GM23338 (cell line): ENCODE results near the gene DCTPP1. TPM values are rescaled to one million over a fixed set of nuclear protein-coding genes. Genes with fewer than 3 reads are reported as not detected.

Source experiments
- ATAC-seq: fragments of 200-7000 bp; cut with Tn5 transposase; 3 replicates; pipeline ENCODE4 v1.9.1; 2020
- DNase-seq: peaks from one replicate; pipeline ENCODE4 v3.0.0-alpha.2; 2015; ENCODE audit warnings: low spot score
- H2AFZ ChIP-seq: fragments of 200-600 bp; sonication (generic); 2 replicates; pipeline ENCODE4 v1.8.0; 2016; ENCODE audit warnings: antibody characterized with exemption, mild to moderate bottlenecking, moderate library complexity
- H3F3A ChIP-seq: fragments of 200-600 bp; sonication (generic); replicated peaks from 2 replicates; pipeline ENCODE4 v1.8.0; 2017; ENCODE audit warnings: antibody characterized with exemption, mixed run types, low read depth
- H3K27ac ChIP-seq: fragments of 200-600 bp; sonication (generic); 2 replicates; pipeline ENCODE4 v1.6.1; 2016; ENCODE audit warnings: low read depth
- H3K27me3 ChIP-seq: fragments of 200-600 bp; sonication (generic); 2 replicates; pipeline ENCODE4 v1.8.0; 2016; ENCODE audit warnings: mild to moderate bottlenecking, mixed run types, moderate library complexity; ENCODE audit not compliant: insufficient read depth
- H3K36me3 ChIP-seq: fragments of 200-600 bp; sonication (generic); 2 replicates; pipeline ENCODE4 v1.8.0; 2016; ENCODE audit warnings: mild to moderate bottlenecking; ENCODE audit not compliant: insufficient read depth
- H3K4me1 ChIP-seq: fragments of 200-600 bp; sonication (generic); 2 replicates; pipeline ENCODE4 v1.8.0; 2016; ENCODE audit warnings: mild to moderate bottlenecking, moderate library complexity; ENCODE audit not compliant: insufficient read depth
- H3K4me2 ChIP-seq: fragments of 200-600 bp; sonication (generic); 2 replicates; pipeline ENCODE4 v1.7.1; 2017; ENCODE audit warnings: mixed run types
- H3K4me3 ChIP-seq: fragments of 200-600 bp; sonication (generic); 2 replicates; pipeline ENCODE4 v1.6.1; 2016; ENCODE audit warnings: mixed run types
- H3K79me2 ChIP-seq: fragments of 200-600 bp; sonication (generic); replicated peaks from 2 replicates; pipeline ENCODE4 v1.8.0; 2017; ENCODE audit warnings: mild to moderate bottlenecking; ENCODE audit not compliant: insufficient read depth
- H3K9me2 ChIP-seq: fragments of 200-600 bp; sonication (generic); 2 replicates; pipeline ENCODE4 v1.8.0; 2017; ENCODE audit not compliant: insufficient read depth
- H4K20me1 ChIP-seq: fragments of 200-600 bp; sonication (generic); replicated peaks from 2 replicates; pipeline ENCODE4 v1.8.0; 2017; ENCODE audit warnings: mild to moderate bottlenecking; ENCODE audit not compliant: insufficient read depth
- H3K27ac Mint-ChIP-seq: 2 replicates; pipeline ENCODE4 v1.8.0; 2020; ENCODE audit warnings: inconsistent platforms, mild to moderate bottlenecking, moderate library complexity, mixed read lengths
- H3K27me3 Mint-ChIP-seq: 3 replicates; pipeline ENCODE4 v1.8.0; 2022; ENCODE audit warnings: low read depth, mild to moderate bottlenecking, moderate library complexity, mixed read lengths, inconsistent platforms; ENCODE audit not compliant: insufficient read depth, poor library complexity
- H3K36me3 Mint-ChIP-seq: 3 replicates; pipeline ENCODE4 v1.8.0; 2021; ENCODE audit warnings: low read depth, mild to moderate bottlenecking, inconsistent platforms, moderate library complexity, mixed read lengths
- H3K4me1 Mint-ChIP-seq: 3 replicates; pipeline ENCODE4 v1.8.0; 2020; ENCODE audit warnings: mild to moderate bottlenecking, inconsistent platforms, mixed read lengths
- H3K4me3 Mint-ChIP-seq: 3 replicates; pipeline ENCODE4 v1.8.0; 2021; ENCODE audit warnings: moderate library complexity, mild to moderate bottlenecking, inconsistent platforms, mixed read lengths
- H3K9me3 Mint-ChIP-seq: 3 replicates; pipeline ENCODE4 v1.8.0; 2020; ENCODE audit warnings: moderate library complexity, mild to moderate bottlenecking, inconsistent platforms, mixed read lengths
- CREB1 ChIP-seq: fragments of 250-450 bp; sonication (Bioruptor Pico); IDR thresholded peaks from 2 replicates; pipeline ENCODE4 v1.5.0; 2020; ENCODE audit warnings: low read depth, mild to moderate bottlenecking, moderate library complexity
- EZH2 ChIP-seq: fragments of 200-600 bp; sonication (generic); IDR thresholded peaks from one replicate; pipeline ENCODE4 v1.8.0; 2017; ENCODE audit warnings: antibody characterized with exemption, mild to moderate bottlenecking, low read depth; ENCODE audit not compliant: unreplicated experiment
- EZH2phosphoT487 ChIP-seq: fragments of 200-600 bp; sonication (generic); IDR thresholded peaks from one replicate; pipeline ENCODE4 v1.8.1; 2018; ENCODE audit warnings: antibody characterized with exemption; ENCODE audit not compliant: unreplicated experiment
- JUNB ChIP-seq: IDR thresholded peaks from one replicate; pipeline ENCODE4 v1.6.1; 2016; ENCODE audit warnings: antibody characterized with exemption; ENCODE audit not compliant: unreplicated experiment
- NANOG ChIP-seq: IDR thresholded peaks from 2 replicates; pipeline ENCODE4 v1.6.1; 2016; ENCODE audit warnings: antibody characterized with exemption, borderline replicate concordance
- POLR2AphosphoS5 ChIP-seq: IDR thresholded peaks from 2 replicates; pipeline ENCODE4 v1.6.1; 2016; ENCODE audit warnings: antibody characterized with exemption, low read depth
- STAT1 ChIP-seq: IDR thresholded peaks from one replicate; pipeline ENCODE4 v1.6.1; 2016; ENCODE audit warnings: antibody characterized with exemption; ENCODE audit not compliant: unreplicated experiment
- ZNF114 ChIP-seq: fragments of 250-450 bp; sonication (Bioruptor Pico); IDR thresholded peaks from 2 replicates; pipeline ENCODE4 v1.5.0; 2020; ENCODE audit warnings: mild to moderate bottlenecking, moderate library complexity
- ZNF331 ChIP-seq: fragments of 250-450 bp; sonication (Bioruptor Pico); IDR thresholded peaks from 2 replicates; pipeline ENCODE4 v1.5.0; 2020; ENCODE audit warnings: low read depth, mild to moderate bottlenecking, moderate library complexity
- ZNF462 ChIP-seq: fragments of 250-450 bp; sonication (Bioruptor Pico); IDR thresholded peaks from 2 replicates; pipeline ENCODE4 v1.5.0; 2020; ENCODE audit warnings: mild to moderate bottlenecking, moderate library complexity
- polyA plus RNA-seq: library from polyadenylated mRNA; unstranded; fragments of >200 nt; fragmentation: Nextera tagmentation; extraction: Ambion mirVana; gene quantifications from 2 replicates; pipeline ENCODE4 v1.2.1, GENCODE V29; 2016
- total RNA-seq: library from RNA; depleted of rRNA; stranded (reverse); fragments of >200 nt; shearing (Covaris generic); gene quantifications from 2 replicates; pipeline ENCODE4 v1.2.3, GENCODE V29; 2014
- TF ChIP-seq, protein P1 (sequence below): IDR thresholded peaks from 2 replicates; pipeline ENCODE4 v1.6.1; 2016; ENCODE audit warnings: antibody characterized with exemption
- TF ChIP-seq, protein P2 (sequence below): IDR thresholded peaks from one replicate; pipeline ENCODE4 v1.6.1; 2018; ENCODE audit warnings: antibody characterized with exemption; ENCODE audit not compliant: unreplicated experiment

The DCTPP1 gene
- total and polyA plus RNA-seq, 2 experiments from 2014 or later: 54.1 to 58.3 TPM

DNA sequence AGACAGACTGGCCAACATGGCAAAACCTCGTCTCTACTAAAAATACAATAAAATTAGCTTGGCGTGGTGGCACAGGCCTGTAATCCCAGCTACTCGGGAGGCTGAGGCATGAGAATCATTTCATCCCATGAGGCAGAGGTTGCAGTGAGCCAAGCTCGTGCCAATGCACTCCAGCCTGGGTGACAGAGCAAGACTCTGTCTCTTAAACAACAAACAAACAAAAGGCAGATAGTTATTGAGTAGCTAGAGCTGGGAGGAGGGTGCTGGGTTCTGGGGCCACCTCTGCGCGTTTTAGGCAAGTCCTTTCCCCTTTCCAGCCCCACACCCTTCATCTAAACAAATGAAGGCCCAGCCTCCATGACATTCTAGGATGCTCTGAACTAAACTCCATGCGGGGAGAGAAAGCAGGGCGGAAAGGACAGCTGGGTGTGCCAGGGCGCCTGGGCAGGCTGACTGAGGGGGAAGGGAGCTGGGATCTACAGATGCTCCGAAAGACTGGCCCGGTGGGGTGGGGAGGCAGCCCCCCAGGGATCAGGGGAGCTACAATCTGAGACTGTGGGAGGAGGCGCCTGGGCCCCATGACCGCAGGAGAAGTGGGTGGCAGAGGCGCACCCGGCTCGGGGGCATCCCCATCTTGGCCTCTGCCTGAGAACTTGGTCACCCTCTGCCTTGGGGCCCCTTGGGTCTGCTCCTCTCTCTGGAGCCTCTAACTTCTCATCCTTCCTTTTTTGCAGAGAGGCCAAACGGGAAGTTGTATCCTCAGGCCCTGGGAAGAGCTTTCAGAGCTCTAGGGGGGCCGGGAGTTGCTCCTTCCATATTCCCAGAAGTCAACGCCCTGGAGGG is 43.6 kb upstream of the DCTPP1 start:
- no peaks in the 10 kb centered on the region for H3K4me1 Mint-ChIP-seq
- 0 out of 2 replicates have a peak, but pooled peaks cover 3% of the 10 kb centered on the region for H3F3A ChIP-seq
- H4K20me1 ChIP-seq: no peaks in the 10 kb centered on the region
- DNase-seq (no peak), ATAC-seq (peak; percentile 24)
- peaks cover 13% of the 10 kb centered on the region; the same call in 1 of the 2 replicates for H3K27me3 ChIP-seq
- H3K27ac ChIP-seq: no peak overlapping the region
- no peak overlapping the region for H3K4me3 ChIP-seq
- H3K36me3 ChIP-seq: no peaks in the 10 kb centered on the region
- H3K4me2 ChIP-seq: no peak overlapping the region
- no peak overlapping the region for H3K4me3 Mint-ChIP-seq
- H3K79me2 ChIP-seq: no peaks in the 10 kb centered on the region
- no peak for TF ChIP-seq EZH2
- no peak for TF ChIP-seq ZNF114 (CRISPR knock-in tag)
- TF ChIP-seq, protein P1, sequence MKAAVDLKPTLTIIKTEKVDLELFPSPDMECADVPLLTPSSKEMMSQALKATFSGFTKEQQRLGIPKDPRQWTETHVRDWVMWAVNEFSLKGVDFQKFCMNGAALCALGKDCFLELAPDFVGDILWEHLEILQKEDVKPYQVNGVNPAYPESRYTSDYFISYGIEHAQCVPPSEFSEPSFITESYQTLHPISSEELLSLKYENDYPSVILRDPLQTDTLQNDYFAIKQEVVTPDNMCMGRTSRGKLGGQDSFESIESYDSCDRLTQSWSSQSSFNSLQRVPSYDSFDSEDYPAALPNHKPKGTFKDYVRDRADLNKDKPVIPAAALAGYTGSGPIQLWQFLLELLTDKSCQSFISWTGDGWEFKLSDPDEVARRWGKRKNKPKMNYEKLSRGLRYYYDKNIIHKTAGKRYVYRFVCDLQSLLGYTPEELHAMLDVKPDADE: no peak
- TF ChIP-seq ZNF331 (CRISPR knock-in tag): no peak
- TF ChIP-seq STAT1: no peak
- TF ChIP-seq CREB1 (CRISPR knock-in tag): no peak
- TF ChIP-seq, protein P2, sequence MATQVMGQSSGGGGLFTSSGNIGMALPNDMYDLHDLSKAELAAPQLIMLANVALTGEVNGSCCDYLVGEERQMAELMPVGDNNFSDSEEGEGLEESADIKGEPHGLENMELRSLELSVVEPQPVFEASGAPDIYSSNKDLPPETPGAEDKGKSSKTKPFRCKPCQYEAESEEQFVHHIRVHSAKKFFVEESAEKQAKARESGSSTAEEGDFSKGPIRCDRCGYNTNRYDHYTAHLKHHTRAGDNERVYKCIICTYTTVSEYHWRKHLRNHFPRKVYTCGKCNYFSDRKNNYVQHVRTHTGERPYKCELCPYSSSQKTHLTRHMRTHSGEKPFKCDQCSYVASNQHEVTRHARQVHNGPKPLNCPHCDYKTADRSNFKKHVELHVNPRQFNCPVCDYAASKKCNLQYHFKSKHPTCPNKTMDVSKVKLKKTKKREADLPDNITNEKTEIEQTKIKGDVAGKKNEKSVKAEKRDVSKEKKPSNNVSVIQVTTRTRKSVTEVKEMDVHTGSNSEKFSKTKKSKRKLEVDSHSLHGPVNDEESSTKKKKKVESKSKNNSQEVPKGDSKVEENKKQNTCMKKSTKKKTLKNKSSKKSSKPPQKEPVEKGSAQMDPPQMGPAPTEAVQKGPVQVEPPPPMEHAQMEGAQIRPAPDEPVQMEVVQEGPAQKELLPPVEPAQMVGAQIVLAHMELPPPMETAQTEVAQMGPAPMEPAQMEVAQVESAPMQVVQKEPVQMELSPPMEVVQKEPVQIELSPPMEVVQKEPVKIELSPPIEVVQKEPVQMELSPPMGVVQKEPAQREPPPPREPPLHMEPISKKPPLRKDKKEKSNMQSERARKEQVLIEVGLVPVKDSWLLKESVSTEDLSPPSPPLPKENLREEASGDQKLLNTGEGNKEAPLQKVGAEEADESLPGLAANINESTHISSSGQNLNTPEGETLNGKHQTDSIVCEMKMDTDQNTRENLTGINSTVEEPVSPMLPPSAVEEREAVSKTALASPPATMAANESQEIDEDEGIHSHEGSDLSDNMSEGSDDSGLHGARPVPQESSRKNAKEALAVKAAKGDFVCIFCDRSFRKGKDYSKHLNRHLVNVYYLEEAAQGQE: no peak
- no peak for TF ChIP-seq ZNF462 (CRISPR knock-in tag)
- no peak for TF ChIP-seq JUNB
- no peak for TF ChIP-seq NANOG
- no peak for TF ChIP-seq POLR2AphosphoS5
- TF ChIP-seq EZH2phosphoT487: no peak
- H3K9me2 ChIP-seq: no peaks in the 10 kb centered on the region
- H3K27me3 Mint-ChIP-seq: peaks cover 3% of the 10 kb centered on the region
- H3K27ac Mint-ChIP-seq: no peak overlapping the region
- no peaks in the 10 kb centered on the region; the same call in 1 of the 2 replicates for H3K4me1 ChIP-seq
- no peaks in the 10 kb centered on the region for H3K36me3 Mint-ChIP-seq
- no peaks in the 10 kb centered on the region for H3K9me3 Mint-ChIP-seq
- peak overlapping the region; percentile 72 for H2AFZ ChIP-seq
